Stomach smooth muscle (tissue), 2 donors: Measurements from ENCODE around the gene BLM.

ENCODE experiments used
- H3K27ac ChIP-seq: one replicate; pipeline ENCODE4 v1.7.0; 2013; ENCODE audit warnings: mild to moderate bottlenecking, low read length, inconsistent platforms
- H3K27me3 ChIP-seq, 2 donors: one replicate each; pipeline ENCODE4 v1.7.0; 2013; ENCODE audit warnings: low read length in 2 of 2; ENCODE audit not compliant: insufficient read depth in 2 of 2, control insufficient read depth in 1 of 2
- H3K36me3 ChIP-seq, 2 donors: one replicate each; pipeline ENCODE4 v1.7.0; 2013; ENCODE audit warnings: low read length in 2 of 2; ENCODE audit not compliant: control insufficient read depth in 2 of 2, insufficient read depth in 2 of 2
- H3K4me1 ChIP-seq: one replicate; pipeline ENCODE4 v1.7.0; 2013; ENCODE audit warnings: low read length; ENCODE audit not compliant: control insufficient read depth, insufficient read depth
- H3K4me3 ChIP-seq, 2 donors: one replicate each; pipeline ENCODE4 v1.7.0; 2013; ENCODE audit warnings: low read length in 2 of 2
- H3K9ac ChIP-seq, 2 donors: one replicate each; pipeline ENCODE4 v1.7.0; 2013; ENCODE audit warnings: low read length in 2 of 2, mild to moderate bottlenecking in 1 of 2
- H3K9me3 ChIP-seq, 2 donors: one replicate each; pipeline ENCODE4 v1.7.0; 2013; ENCODE audit warnings: low read length in 2 of 2; ENCODE audit not compliant: control insufficient read depth in 2 of 2
- donor health status: healthy.
- donor health status: Pancreatic carcinoma.

The BLM gene

GRCh38 chr15:90708516-90708915 is 8.6 kb upstream of the BLM start:
- H3K27ac ChIP-seq, result no peak overlapping the region
- H3K4me1 ChIP-seq, result no peaks in the 10 kb centered on the region
- no peaks in the 10 kb centered on the region for H3K9me3 ChIP-seq
- H3K36me3 ChIP-seq, result no peaks in the 10 kb centered on the region
- no peak overlapping the region for H3K9ac ChIP-seq
- no peaks in the 10 kb centered on the region for H3K27me3 ChIP-seq
- no peak overlapping the region for H3K4me3 ChIP-seq

- Histone ChIP-seq H3K9me3 (no peaks in the 10 kb centered on the region), H3K36me3 (no peaks in the 10 kb centered on the region), H3K9ac (no peak overlapping the region), H3K4me3 (no peak overlapping the region), H3K4me1 (no peaks in the 10 kb centered on the region), H3K27me3 (no peaks in the 10 kb centered on the region), H3K27ac (no peak overlapping the region)
These were observed 7.9 kb upstream of the BLM start for GRCh38 chr15:90709278-90709677.

- H3K27ac ChIP-seq, result no peak overlapping the region
- no peaks in the 10 kb centered on the region for H3K27me3 ChIP-seq
- no peaks in the 10 kb centered on the region for H3K4me1 ChIP-seq
- no peak overlapping the region for H3K4me3 ChIP-seq
- H3K9me3 ChIP-seq, result no peaks in the 10 kb centered on the region
- H3K9ac ChIP-seq, result no peak overlapping the region
- H3K36me3 ChIP-seq, result no peaks in the 10 kb centered on the region
These were observed 6.6 kb upstream of the BLM start for GRCh38 chr15:90710436-90711027.

GRCh38 chr15:90711418-90711824 is 5.7 kb upstream of the BLM start:
- Histone ChIP-seq H3K36me3 (no peaks in the 10 kb centered on the region), H3K9me3 (no peaks in the 10 kb centered on the region), H3K9ac (no peak overlapping the region), H3K4me3 (no peak overlapping the region), H3K4me1 (peaks cover 2% of the 10 kb centered on the region), H3K27me3 (no peaks in the 10 kb centered on the region), H3K27ac (no peak overlapping the region)

GRCh38 chr15:90711842-90712241 is 5.3 kb upstream of the BLM start:
- Histone ChIP-seq H3K9ac (no peak overlapping the region), H3K4me1 (peaks cover 2% of the 10 kb centered on the region), H3K27me3 (no peaks in the 10 kb centered on the region), H3K36me3 (no peaks in the 10 kb centered on the region), H3K27ac (no peak overlapping the region), H3K9me3 (no peaks in the 10 kb centered on the region), H3K4me3 (no peak overlapping the region)

GRCh38 chr15:90713081-90713480 is 4.1 kb upstream of the BLM start:
- Histone ChIP-seq H3K27ac (no peak overlapping the region), H3K9me3 (no peaks in the 10 kb centered on the region), H3K4me1 (peaks cover 9% of the 10 kb centered on the region), H3K9ac (no peak overlapping the region), H3K4me3 (no peak overlapping the region), H3K36me3 (no peaks in the 10 kb centered on the region), H3K27me3 (no peaks in the 10 kb centered on the region)

GRCh38 chr15:90716317-90716975 is 700 bp upstream of the BLM start:
- H3K36me3 ChIP-seq, result no peaks in the 10 kb centered on the region
- H3K27me3 ChIP-seq, result no peaks in the 10 kb centered on the region
- H3K4me3 ChIP-seq, result peak overlapping the region; percentile 95 to 97
- H3K4me1 ChIP-seq, result peaks cover 9% of the 10 kb centered on the region
- no peaks in the 10 kb centered on the region for H3K9me3 ChIP-seq
- H3K9ac ChIP-seq, result peak overlapping the region; percentile 93 to 95
- peak overlapping the region; percentile 91 for H3K27ac ChIP-seq

- no peak overlapping the region for H3K27ac ChIP-seq
- peaks cover 9% of the 10 kb centered on the region for H3K4me1 ChIP-seq
- H3K9me3 ChIP-seq, result no peaks in the 10 kb centered on the region
- H3K27me3 ChIP-seq, result no peaks in the 10 kb centered on the region
- H3K4me3 ChIP-seq, result no peak overlapping the region
- H3K36me3 ChIP-seq, result no peaks in the 10 kb centered on the region
- H3K9ac ChIP-seq, result no peak overlapping the region
These were observed 1.1 kb downstream of the BLM start for GRCh38 chr15:90718232-90718631.

GRCh38 chr15:90720131-90720530 is 3.0 kb downstream of the BLM start:
- Histone ChIP-seq H3K4me1 (peaks cover 9% of the 10 kb centered on the region), H3K36me3 (no peaks in the 10 kb centered on the region), H3K27me3 (no peaks in the 10 kb centered on the region), H3K27ac (no peak overlapping the region), H3K9ac (no peak overlapping the region), H3K4me3 (no peak overlapping the region), H3K9me3 (no peaks in the 10 kb centered on the region)

GRCh38 chr15:90729261-90729660 is 12.1 kb downstream of the BLM start:
- Histone ChIP-seq H3K9me3 (no peaks in the 10 kb centered on the region), H3K36me3 (no peaks in the 10 kb centered on the region), H3K27me3 (no peaks in the 10 kb centered on the region), H3K9ac (no peak overlapping the region), H3K4me1 (no peaks in the 10 kb centered on the region), H3K4me3 (no peak overlapping the region), H3K27ac (no peak overlapping the region)

GRCh38 chr15:90730290-90730689 is 13.1 kb downstream of the BLM start:
- no peaks in the 10 kb centered on the region for H3K36me3 ChIP-seq
- H3K4me3 ChIP-seq, result no peak overlapping the region
- H3K9me3 ChIP-seq, result no peaks in the 10 kb centered on the region
- no peaks in the 10 kb centered on the region for H3K27me3 ChIP-seq
- no peak overlapping the region for H3K27ac ChIP-seq
- no peaks in the 10 kb centered on the region for H3K4me1 ChIP-seq
- H3K9ac ChIP-seq, result no peak overlapping the region
